HG03558 (cell line): ENCODE measurements around the gene ZNF17.
"Not testable (repeated sequence)": the region's sequence is repeated elsewhere in the genome, so short reads cannot be mapped to it uniquely, and the experiment has no call there.

Source experiments
- ATAC-seq: cut with Tn5 transposase; IDR thresholded peaks from one replicate; pipeline ENCODE4 v1.9.1; 2021; ENCODE audit warnings: moderate number of reproducible peaks; ENCODE audit not compliant: unreplicated experiment; ENCODE audit errors: extremely low read depth

ZNF17 gene

DNA sequence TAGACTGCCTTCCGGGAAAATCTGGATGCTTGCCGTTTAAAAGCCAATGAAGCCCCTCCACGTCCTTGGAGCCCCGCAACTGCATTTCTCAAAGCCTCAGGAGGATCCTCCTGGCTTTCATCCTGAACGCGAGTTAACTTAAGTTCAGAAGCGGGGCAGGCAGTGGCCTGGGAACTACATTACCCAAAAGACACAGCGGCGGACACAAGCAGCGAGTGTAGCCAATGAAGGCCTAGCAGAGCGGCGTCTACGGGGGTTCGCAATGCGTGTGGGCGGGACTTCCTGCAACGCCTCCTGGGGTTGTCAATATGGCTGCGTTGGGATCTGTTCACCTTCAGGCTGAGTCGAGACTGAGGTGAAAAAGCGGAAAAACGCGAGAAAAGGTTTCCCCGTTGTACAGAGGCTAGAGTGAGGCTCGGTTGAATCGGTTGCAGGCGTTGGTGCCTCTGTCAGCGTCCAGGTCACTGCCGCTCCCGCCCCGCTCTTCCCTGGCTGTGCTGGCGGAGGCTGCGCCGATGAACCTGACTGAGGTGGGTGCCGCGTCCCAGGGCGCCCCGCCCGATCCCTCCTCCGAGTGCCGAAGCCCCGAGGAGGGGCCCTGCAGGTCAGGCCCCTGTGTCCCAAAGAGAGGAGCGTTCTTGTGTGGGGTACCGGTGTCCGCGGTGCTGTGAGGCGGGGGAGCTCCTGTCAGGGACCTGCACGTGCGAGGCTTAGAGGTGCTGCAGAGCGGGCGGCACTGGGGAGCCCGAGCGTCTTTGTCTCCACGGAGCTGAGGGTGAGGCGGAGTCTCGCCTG lies at the start of gene ZNF17:
Gene ZNF17, plus strand, starts transcription at position 285 of the 795 bp plus-strand sequence. CDS start 2,455 bp downstream, outside the sequence.
- peak; percentile 92 for ATAC-seq

DNA sequence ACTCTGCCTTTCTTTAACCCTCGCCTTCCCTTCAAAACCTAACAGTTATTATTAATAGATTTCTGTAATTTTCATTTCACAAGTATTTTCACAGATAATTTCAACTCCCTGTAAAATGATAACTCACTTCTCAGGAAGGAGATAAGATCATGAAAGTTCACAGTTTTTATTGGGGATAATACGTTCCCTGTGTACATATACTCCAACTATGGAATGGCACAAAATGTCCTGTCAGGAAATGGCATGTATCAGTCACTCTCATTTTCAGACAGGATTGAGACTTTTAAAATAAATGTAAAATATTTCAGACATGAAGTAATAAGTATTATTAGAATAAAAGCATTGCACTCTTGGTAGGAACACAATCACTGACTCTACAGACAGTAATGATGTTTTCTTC lies 48.5 kb upstream of the ZNF17 start:
- no peak for ATAC-seq

DNA sequence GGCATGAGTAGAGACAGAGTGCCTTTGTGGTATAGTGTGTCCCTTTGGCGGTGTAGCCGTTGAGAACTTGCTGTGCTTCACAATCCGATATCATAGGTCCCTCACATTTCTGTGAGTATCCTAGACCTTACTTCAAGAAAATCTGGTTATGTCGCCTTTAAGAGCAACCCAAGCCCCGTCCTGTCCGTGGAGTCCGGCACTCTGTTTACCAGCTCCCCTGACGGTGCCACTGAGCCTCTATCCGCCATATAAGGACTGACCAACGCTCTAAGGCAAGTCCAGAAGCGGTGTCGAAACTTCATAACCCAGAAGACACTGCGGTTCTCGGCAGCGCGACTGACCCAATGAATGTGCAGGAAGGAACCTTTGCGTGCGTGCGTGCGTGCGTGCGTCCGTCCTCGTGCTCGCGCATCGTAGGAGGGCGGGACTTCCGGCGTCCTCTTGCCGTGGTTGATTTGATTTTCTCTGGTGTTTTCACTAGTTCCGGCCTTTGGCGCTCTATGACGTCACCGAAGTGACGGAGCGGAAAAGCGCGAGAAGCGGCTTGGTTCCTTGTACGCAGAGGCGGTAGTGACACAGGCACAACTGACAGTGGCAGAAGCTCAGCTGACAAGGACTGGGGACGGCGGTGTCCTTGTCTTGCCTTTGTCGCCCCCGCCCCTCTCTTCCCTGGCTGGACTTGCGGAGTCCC lies 47.8 kb upstream of the ZNF17 start, which contains the start of the genes TRAPPC2B and ZNF547:
Gene TRAPPC2B, plus strand, starts transcription at position 555 of the 691 bp plus-strand sequence. CDS start 1,283 bp downstream, outside the sequence.
Gene ZNF547, plus strand, starts transcription at position 555 of the 691 bp plus-strand sequence. CDS start 5,005 bp downstream, outside the sequence.
- peak; percentile 87 for ATAC-seq

DNA sequence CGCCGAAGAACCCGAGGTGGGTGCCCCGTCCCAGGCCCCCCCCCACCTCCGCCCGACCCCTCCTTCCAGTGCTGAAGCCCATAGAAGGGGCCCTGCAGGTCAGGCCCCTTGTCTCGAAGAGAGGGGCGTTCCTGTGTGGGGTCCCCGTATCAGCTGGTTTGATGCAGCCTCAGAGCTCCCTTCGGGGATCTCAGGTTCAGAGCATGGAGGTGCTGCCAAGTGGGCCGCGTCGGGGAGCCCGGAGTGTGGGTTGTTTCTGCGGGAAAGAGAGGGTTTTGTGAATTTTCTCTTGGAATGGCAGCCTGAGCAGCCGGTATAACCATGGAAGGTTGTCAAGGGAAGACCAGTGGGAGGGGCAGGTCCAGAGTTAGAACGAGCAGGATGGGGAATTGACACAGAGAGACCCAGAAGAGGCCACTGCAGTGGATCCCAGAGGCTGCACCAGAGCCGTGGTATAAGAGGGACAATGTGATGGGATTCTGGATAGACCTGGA lies 47.2 kb upstream of the ZNF17 start:
- ATAC-seq: no peak

DNA sequence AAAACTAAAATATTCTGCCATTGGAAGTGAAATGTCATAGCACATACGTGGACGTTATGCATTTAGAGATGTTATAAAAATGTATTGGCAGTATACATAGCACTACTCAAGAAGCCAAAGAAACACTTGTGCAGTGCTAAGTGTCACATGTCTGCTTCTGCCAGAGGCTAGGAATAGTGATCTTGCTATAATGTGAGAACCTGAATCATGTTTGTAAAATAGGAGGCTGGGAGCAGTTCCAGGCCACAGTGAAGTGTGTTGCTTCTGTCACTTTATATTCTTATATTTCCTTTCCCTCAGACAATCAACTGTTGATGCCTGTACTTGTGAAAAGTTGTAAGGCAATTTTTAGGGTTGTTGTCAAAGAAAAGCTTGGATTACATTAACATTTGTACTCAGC lies 44.2 kb upstream of the ZNF17 start:
- ATAC-seq: no peak

DNA sequence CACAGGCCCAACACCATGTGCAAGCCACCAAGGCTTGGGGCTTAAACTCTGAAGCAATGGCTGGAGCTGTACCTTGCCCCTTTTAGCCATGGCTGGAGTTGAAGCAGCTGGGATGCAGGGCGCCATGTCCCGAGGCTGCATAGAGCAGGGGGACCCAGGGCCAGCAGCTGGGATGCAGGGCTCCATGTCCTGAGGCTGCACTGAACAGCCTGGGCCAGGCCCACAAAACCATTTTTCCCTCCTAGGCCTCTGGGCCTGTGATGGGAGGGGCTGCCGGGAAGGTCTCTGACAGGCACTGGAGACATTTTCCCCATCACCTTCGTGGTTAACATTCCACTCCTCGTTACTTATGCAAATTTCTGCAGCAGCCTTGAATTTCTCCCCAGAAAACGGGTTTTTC lies 36.8 kb upstream of the ZNF17 start:
- ATAC-seq: no peak

DNA sequence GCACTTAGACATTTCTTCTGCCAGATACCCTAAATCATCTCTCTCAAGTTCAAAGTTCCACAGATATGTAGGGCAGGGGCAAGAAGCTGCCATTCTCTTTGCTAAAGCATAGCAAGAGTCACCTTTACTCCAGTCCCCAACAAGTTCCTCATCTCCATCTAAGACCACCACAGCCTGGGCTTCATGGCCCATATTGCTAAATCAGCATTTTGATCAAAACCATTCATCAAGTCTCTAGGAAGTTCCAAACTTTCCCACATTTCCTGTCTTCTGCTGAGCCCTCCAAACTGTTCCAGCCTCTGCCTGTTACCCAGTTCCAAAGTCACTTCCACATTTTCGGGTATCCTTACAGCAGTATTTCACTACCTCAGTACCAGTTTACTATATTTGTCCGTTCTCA lies 36.3 kb upstream of the ZNF17 start:
- not testable (repeated sequence) for ATAC-seq

DNA sequence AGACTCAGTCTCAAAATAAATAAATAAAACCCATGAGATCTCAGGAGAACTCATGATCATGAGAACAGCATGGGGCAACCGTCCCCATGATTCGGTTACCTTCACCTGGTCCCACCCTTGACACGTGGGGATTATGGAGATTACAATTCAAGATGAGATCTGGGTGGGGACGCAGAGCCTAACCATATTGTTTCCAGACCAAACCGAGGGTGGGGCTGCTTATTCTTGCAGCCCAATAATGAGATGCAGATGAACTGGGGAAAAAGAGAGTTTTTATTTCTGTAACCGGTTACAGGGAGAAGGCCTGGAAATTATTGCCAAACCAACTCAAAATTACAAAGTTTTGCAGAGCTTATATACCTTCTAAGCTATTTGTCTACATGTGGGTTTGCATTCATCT lies 34.8 kb upstream of the ZNF17 start:
- ATAC-seq: no peak

DNA sequence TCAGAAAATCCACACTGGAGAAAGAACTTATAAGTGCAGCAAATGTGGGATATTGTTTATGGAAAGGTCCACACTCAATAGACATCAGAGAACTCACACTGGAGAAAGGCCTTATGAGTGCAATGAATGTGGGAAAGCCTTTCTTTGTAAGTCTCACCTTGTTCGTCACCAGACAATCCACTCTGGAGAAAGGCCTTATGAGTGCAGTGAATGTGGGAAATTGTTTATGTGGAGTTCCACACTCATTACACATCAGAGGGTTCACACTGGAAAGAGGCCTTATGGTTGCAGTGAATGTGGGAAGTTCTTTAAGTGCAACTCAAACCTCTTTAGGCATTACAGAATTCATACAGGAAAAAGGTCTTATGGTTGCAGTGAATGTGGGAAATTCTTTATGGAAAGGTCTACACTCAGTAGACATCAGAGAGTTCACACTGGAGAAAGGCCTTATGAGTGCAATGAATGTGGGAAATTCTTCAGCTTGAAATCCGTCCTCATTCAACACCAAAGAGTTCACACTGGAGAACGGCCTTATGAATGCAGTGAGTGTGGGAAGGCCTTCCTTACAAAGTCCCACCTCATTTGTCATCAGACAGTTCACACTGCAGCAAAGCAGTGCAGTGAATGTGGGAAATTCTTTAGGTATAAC lies 33.3 kb upstream of the ZNF17 start:
- no peak for ATAC-seq

DNA sequence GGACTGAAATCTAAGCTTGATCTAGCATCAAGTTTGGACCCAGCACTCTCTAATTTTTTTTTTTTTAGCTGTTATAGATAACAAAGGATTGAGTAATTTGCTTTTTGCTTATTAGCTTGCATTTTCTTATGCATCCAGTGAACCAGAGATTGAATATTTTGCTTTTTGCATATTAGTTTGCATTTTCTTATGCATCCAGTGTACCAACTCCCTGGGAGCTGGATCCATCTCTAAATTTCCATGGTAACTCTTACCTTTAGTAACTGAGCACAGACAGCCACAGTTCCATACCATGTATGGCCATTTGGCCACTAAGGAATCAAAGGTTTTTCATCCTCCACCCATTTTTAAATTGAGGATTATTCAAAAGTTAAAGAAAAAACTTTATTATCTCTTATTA lies 30.0 kb upstream of the ZNF17 start:
- ATAC-seq: no peak

DNA sequence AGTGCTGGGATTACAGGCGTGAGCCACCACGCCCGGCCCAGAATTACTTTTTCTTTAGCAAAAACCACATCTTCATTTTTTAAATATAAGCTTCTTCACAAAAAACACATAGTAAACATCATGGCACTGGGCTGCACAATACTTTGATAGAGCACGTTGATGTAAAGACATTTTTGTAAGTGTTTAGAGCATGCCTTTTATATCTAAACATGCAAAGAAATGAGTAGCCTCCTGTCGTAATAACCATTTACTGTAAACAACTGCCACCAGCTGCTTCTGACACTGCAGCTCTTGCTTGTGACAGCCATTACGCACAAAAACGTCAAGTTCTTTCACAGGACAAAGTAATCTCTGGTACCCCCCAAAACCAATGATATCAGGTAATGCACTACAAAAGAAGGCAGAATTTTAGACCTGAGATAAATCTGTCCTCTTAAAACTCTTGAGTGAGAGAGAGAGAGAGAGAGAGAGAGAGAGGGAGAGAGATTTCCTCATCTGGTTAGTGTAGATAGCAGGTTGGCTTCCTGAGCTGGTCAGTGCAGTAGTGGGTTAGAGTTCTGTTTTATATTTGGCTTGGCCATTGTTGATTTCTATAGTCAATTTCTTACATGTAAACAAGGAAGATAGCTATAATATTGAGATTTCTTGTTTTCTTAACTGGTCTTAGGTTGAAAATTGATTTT lies 28.0 kb upstream of the ZNF17 start:
- no peak for ATAC-seq

DNA sequence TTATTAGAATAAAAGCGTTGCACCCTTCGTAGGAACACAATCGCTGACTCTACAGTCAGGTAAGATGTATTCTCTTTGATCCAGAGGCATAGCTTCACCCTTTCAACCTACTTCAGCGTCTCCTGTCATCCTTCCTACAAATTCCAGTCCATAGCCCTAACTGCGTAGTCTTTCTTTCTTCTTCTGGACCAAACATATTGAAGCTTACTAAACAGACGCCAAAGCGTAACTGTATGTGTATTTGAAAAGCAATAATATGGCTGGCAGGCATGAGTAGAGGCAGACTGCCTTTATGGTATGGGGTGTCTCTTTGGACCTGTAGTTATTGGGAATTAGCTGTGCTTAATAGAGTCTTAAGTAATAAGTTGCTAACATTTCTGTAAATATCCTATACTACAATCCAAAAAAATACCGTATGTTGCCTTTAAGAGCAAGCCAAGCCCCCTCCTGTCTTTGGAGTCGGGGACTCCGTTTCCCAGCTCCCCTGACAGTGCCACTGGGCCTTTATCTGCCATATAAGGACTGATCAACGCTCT lies 21.7 kb upstream of the ZNF17 start:
- ATAC-seq: no peak

DNA sequence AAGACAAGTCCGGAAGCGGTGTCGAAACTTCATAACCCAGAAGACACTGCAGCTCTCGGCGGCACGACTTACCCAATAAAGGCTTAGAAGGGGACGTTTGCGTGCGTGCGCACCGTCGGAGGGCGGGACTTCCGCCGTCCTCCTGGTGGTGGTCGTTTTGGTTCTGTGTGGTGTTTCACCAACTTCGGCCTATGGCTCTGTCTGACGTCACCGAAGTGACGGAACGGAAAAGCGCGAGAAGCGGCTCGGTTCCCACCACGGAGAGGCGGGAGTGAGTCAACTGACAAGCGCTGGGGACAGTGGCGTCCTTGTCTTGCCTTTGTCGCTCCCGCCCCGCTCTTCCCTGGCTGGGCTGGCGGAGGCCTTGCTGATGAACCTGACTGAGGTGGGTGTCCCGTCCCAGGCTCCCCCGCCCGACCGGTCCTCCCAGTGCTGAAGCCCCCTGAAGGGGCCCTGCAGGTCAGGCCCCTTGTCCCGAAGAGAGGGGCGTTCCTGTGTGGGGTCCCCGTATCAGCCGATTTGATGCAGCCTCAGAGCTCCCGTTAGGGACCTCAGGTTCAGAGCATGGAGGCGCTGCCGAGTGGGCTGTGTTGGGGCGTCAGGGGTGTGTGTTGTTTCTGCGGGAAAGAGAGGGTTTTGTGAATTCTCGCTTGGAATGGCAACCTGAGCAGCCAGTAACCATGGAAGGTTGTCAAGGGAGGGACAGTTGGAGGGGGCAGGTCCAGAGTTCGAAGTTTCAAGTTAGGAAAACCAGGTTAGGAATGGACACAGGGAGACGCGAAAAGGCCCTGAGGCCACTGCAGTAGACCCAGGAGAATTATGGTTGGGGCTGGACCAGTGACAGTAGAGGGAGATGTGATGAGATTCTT lies 21.0 kb upstream of the ZNF17 start, which contains the start of gene ZNF548:
Gene ZNF548, plus strand, starts transcription at position 125 of the 869 bp plus-strand sequence. Its CDS starts 246 bp downstream, at position 371.
- peak; percentile 93 for ATAC-seq

DNA sequence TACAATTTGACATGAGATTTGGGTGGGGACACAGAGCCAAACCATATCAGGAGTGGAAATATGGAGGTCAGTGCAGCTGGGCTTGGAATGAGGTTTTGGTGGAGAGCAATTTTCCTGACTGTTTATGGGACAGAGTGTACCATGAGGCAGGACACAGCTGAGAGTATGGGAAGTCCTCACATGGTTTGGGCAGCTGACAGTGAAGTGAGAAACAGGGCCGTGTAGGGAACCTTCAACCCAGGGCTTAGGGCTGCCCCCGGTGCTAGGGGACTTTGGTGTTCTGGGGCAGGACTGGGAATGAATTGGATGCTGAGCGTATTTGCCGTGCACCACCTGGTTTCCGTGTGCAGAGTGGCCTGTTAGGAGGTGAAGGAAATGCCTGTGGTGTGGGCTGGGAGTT lies 15.3 kb upstream of the ZNF17 start:
- ATAC-seq: no peak

DNA sequence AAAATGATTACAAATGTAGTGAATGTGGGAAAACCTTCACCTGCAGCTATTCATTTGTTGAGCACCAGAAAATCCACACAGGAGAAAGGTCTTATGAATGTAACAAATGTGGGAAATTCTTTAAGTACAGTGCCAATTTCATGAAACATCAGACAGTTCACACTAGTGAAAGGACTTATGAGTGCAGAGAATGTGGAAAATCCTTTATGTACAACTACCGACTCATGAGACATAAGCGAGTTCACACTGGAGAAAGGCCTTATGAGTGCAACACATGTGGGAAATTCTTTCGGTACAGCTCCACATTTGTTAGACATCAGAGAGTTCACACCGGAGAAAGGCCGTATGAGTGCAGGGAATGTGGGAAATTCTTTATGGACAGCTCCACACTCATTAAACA lies 12.1 kb upstream of the ZNF17 start:
- ATAC-seq: no peak

DNA sequence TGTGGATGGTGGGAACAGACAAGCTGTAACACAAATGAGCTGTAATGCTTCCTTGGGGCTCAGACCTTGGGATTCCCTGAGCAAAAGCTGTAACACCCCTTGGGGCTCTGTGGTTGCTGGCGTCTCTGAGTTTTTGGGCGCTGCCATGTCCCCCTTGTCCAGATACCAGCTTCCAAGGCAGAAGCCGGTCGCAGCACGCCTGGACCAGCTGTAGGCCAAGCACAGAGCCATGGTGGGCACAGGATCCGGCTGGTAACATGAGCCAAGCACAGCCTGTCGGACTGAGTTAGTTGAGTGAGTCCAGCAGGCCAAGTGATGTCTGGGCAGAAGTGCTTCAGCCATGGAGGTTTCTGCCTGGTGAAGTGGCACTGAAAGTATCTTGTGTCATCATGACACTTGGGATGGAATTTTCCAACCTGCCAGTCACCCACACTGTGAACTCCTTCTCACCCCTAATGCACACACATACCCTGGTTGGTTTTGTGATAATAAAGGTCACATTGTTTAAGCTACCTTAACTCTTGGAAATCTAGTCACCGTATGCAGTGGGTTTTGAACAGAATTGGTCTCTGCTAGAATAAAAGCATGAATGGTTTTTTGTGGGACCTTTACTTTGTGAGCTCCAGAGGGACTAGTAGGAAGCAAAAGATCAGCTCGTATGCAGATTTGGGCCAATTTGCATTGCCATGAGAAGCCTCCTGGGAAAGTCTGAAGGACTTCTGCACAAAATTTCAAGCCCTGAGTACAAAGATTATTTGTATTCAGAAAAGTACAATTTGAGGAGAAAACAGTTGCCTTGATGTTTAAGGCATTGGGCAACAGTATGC lies 7.0 kb upstream of the ZNF17 start:
- no peak for ATAC-seq

DNA sequence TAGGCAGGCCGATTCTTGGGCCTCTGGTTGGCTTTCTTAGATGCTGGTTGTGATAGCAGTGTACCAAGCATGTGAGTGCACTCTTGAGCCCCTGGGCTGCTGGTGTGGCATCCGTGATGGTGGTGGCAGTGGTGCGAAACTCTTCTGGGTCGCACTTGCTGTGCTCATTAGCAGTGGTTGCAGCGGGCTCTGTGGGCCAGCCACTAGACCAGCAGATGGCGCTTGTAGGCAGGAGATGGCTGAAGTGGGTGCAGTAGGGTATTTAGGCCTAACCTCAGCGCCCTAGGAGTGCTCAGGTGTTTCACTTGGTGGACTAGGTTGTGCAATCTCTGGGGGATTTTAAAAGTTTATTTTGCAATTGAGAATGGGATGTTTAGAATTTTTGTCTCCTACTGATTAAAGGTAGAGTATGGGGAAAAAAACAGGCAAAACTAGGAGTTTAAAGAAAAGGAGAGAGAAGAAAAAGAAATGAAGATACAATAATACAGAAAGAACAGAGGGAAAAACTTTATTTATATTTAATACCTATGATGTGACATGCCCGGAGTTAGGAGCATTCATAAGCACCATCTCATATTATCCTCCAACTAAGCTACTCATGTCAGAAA lies 4.3 kb upstream of the ZNF17 start:
- no peak for ATAC-seq

DNA sequence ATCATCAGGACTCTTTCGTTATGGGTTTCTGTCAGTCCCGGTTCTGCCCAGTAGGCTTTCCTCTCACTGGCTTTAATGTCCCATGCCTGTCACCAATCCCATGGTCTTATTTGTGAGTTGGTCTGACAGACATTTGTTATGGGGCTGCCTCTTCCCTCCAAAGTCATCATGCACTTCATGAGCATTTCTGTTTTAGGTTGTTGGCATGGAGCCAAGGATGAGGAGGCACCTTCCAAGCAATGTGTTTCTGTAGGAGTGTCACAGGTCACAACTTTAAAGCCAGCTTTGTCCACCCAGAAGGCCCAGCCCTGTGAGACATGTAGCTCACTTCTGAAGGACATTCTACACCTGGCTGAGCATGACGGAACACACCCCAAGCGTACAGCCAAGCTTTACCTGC lies 8.5 kb downstream of the ZNF17 start:
- ATAC-seq: no peak
